Muscle layer of duodenum (tissue), 2 donors: ENCODE measurements around the gene HPN.

Experiments
- H3K27ac ChIP-seq: one replicate; pipeline ENCODE4 v1.7.0; 2013; ENCODE audit warnings: mild to moderate bottlenecking, low read length
- H3K27me3 ChIP-seq: one replicate; pipeline ENCODE4 v1.7.0; 2013; ENCODE audit warnings: low read depth, mild to moderate bottlenecking, control low read depth, low read length
- H3K36me3 ChIP-seq, 2 donors: one replicate each; pipeline ENCODE4 v1.7.0; 2013; ENCODE audit warnings: low read length in 2 of 2, control low read depth in 1 of 2, mild to moderate bottlenecking in 1 of 2; ENCODE audit not compliant: insufficient read depth in 2 of 2, control insufficient read depth in 1 of 2
- H3K4me1 ChIP-seq, 2 donors: one replicate each; pipeline ENCODE4 v1.7.0; 2013; ENCODE audit warnings: low read length in 2 of 2, mild to moderate bottlenecking in 2 of 2, control low read depth in 1 of 2, moderate library complexity in 1 of 2; ENCODE audit not compliant: insufficient read depth in 2 of 2, control insufficient read depth in 1 of 2
- H3K4me3 ChIP-seq, 2 donors: one replicate each; pipeline ENCODE4 v1.7.0; 2013; ENCODE audit warnings: low read length in 2 of 2, low read depth in 1 of 2, mild to moderate bottlenecking in 1 of 2
- H3K9me3 ChIP-seq, 2 donors: one replicate each; pipeline ENCODE4 v1.7.0; 2013; ENCODE audit warnings: low read length in 2 of 2, control low read depth in 1 of 2, mild to moderate bottlenecking in 1 of 2; ENCODE audit not compliant: control insufficient read depth in 1 of 2
- donor health status: healthy.

HPN gene

GRCh38 chr19:35083691-35084508 is 42.4 kb downstream of the HPN start:
- no peaks in the 10 kb centered on the region for H3K27me3 ChIP-seq
- no peak overlapping the region for H3K4me3 ChIP-seq
- H3K27ac ChIP-seq: no peak overlapping the region
- no peaks in the 10 kb centered on the region for H3K36me3 ChIP-seq
- no peaks in the 10 kb centered on the region for H3K9me3 ChIP-seq
- H3K4me1 ChIP-seq: no peaks in the 10 kb centered on the region

- Histone ChIP-seq H3K4me1 (no peaks in the 10 kb centered on the region), H3K27ac (no peak overlapping the region)
Observed at GRCh38 chr19:35084509-35084762, 42.9 kb downstream of the HPN start.

GRCh38 chr19:35085947-35086346 is 44.4 kb downstream of the HPN start:
- H3K4me1 ChIP-seq: peaks cover 6 to 7% of the 10 kb centered on the region in 2 donors
- peaks cover 4% of the 10 kb centered on the region for H3K27me3 ChIP-seq
- no peak overlapping the region for H3K27ac ChIP-seq
- no peaks in the 10 kb centered on the region for H3K36me3 ChIP-seq
- H3K4me3 ChIP-seq: no peak overlapping the region
- no peaks in the 10 kb centered on the region for H3K9me3 ChIP-seq

More at GRCh38 chr19:35084509-35084762, 42.9 kb downstream of the HPN start:
- Histone ChIP-seq H3K36me3 (no peaks in the 10 kb centered on the region), H3K4me3 (no peak overlapping the region), H3K9me3 (no peaks in the 10 kb centered on the region), H3K27me3 (no peaks in the 10 kb centered on the region)

GRCh38 chr19:35086455-35086854 is 44.9 kb downstream of the HPN start:
- H3K4me3 ChIP-seq: no peak overlapping the region
- H3K27me3 ChIP-seq: peaks cover 8% of the 10 kb centered on the region
- H3K36me3 ChIP-seq: no peaks in the 10 kb centered on the region
- peaks cover 6 to 7% of the 10 kb centered on the region in 2 donors for H3K4me1 ChIP-seq
- no peak overlapping the region for H3K27ac ChIP-seq
- H3K9me3 ChIP-seq: no peaks in the 10 kb centered on the region

- Histone ChIP-seq H3K4me1 (peaks cover 6 to 7% of the 10 kb centered on the region in 2 donors), H3K4me3 (no peak overlapping the region), H3K27me3 (peaks cover 8% of the 10 kb centered on the region), H3K27ac (no peak overlapping the region), H3K9me3 (no peaks in the 10 kb centered on the region), H3K36me3 (no peaks in the 10 kb centered on the region)
Observed at GRCh38 chr19:35087393-35087792, 45.9 kb downstream of the HPN start.

- Histone ChIP-seq H3K4me3 (no peak overlapping the region), H3K27ac (no peak overlapping the region), H3K36me3 (no peaks in the 10 kb centered on the region), H3K9me3 (no peaks in the 10 kb centered on the region), H3K4me1 (peaks cover 6 to 7% of the 10 kb centered on the region in 2 donors), H3K27me3 (peaks cover 8% of the 10 kb centered on the region)
Observed at GRCh38 chr19:35088131-35088913, 46.8 kb downstream of the HPN start.

GRCh38 chr19:35089554-35089953 is 48.0 kb downstream of the HPN start:
- Histone ChIP-seq H3K9me3 (no peaks in the 10 kb centered on the region), H3K4me1 (peaks cover 6 to 7% of the 10 kb centered on the region in 2 donors), H3K36me3 (no peaks in the 10 kb centered on the region), H3K4me3 (no peak overlapping the region), H3K27me3 (peaks cover 8% of the 10 kb centered on the region), H3K27ac (no peak overlapping the region)

GRCh38 chr19:35090160-35090505 is 48.6 kb downstream of the HPN start:
- H3K4me3 ChIP-seq: no peak overlapping the region
- H3K4me1 ChIP-seq: peaks cover 6 to 7% of the 10 kb centered on the region in 2 donors
- H3K36me3 ChIP-seq: no peaks in the 10 kb centered on the region
- no peak overlapping the region for H3K27ac ChIP-seq
- H3K27me3 ChIP-seq: peaks cover 8% of the 10 kb centered on the region
- no peaks in the 10 kb centered on the region for H3K9me3 ChIP-seq

GRCh38 chr19:35090506-35091214 is 49.1 kb downstream of the HPN start:
- no peaks in the 10 kb centered on the region for H3K36me3 ChIP-seq
- peaks cover 6 to 7% of the 10 kb centered on the region in 2 donors for H3K4me1 ChIP-seq
- H3K27me3 ChIP-seq: peaks cover 8% of the 10 kb centered on the region
- no peak overlapping the region for H3K4me3 ChIP-seq
- no peaks in the 10 kb centered on the region for H3K9me3 ChIP-seq
- no peak overlapping the region for H3K27ac ChIP-seq

- H3K4me1 ChIP-seq: peaks cover 6 to 7% of the 10 kb centered on the region in 2 donors
- no peaks in the 10 kb centered on the region for H3K9me3 ChIP-seq
- no peak overlapping the region for H3K27ac ChIP-seq
- no peaks in the 10 kb centered on the region for H3K36me3 ChIP-seq
- H3K4me3 ChIP-seq: no peak overlapping the region
- H3K27me3 ChIP-seq: peaks cover 8% of the 10 kb centered on the region
Observed at GRCh38 chr19:35093430-35093829, 51.9 kb downstream of the HPN start.

GRCh38 chr19:35093941-35094647 is 52.6 kb downstream of the HPN start:
- no peaks in the 10 kb centered on the region for H3K36me3 ChIP-seq
- H3K4me3 ChIP-seq: no peak overlapping the region
- H3K27me3 ChIP-seq: peaks cover 8% of the 10 kb centered on the region
- H3K27ac ChIP-seq: no peak overlapping the region
- peaks cover 6 to 7% of the 10 kb centered on the region in 2 donors for H3K4me1 ChIP-seq
- no peaks in the 10 kb centered on the region for H3K9me3 ChIP-seq
